Fibroblast of skin of left quadriceps (primary cell): ENCODE measurements around the gene PLEKHO2.
"Not testable (repeated sequence)": the region's sequence is repeated elsewhere in the genome, so short reads cannot be mapped to it uniquely, and the experiment has no call there.

Experiments
- DNase-seq, 2 experiments: peaks; one replicate each; pipeline ENCODE4 v3.0.0-alpha.2; 2013; ENCODE audit warnings: low read depth in 2 of 2

The PLEKHO2 gene

GRCh38 chr15:64841344-64842095 lies at the start of gene PLEKHO2:
PLEKHO2 (plus strand) TSS chr15:64841915; CDS start chr15:64842017, 102 bp downstream.
- peak; percentile 87 to 91 for DNase-seq

DNA sequence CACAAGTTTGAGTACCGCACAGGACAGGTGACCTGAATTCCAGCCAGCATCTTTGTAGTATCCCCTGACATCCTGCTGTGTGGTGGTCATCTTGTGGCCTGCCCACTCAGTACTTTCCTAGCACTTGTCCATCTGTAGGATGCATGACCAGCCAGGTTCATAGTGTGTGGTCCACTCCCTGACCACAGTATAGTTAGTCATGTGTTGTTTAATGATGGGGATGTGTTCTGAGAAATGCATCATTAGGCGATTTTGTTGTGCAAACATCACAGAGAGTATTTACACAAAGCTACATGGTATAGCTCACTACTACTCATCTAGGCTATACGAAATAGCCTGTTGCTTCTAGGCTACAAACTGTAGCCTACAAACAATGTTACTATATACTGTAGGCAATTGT lies 49.4 kb upstream of the PLEKHO2 start:
- DNase-seq = no peak

GRCh38 chr15:64795299-64795698 lies 46.4 kb upstream of the PLEKHO2 start:
- not testable (repeated sequence) for DNase-seq

GRCh38 chr15:64795921-64796320 lies 45.8 kb upstream of the PLEKHO2 start:
- DNase-seq = not testable (repeated sequence)

GRCh38 chr15:64798905-64799304 lies 42.8 kb upstream of the PLEKHO2 start:
- DNase-seq = not testable (repeated sequence)

GRCh38 chr15:64800476-64800875 lies 41.2 kb upstream of the PLEKHO2 start:
- DNase-seq = no peak

- DNase-seq = no peak
Observed at GRCh38 chr15:64803526-64803925, 38.2 kb upstream of the PLEKHO2 start.

- DNase-seq = no peak
Observed at GRCh38 chr15:64804619-64805018, 37.1 kb upstream of the PLEKHO2 start.

DNA sequence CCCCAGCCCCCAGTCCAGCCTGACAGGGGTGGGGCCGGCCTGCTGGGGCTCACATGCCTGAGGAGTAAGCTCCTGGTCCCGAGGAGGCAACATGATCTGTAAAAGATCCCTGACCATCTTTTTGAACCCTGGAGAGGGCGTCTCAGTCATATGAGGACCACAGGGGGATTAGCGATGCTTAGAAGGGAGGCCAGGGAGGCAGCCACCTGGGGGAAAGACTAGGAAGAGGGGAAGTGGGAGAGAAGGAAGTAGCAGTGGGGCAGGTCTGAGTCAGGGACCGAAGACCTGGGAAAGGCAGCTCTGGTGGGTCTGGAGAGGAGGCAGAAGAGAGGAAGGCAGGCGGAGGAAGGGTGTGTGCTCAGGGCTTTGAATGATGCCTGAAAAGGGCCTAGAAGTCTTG lies 35.2 kb upstream of the PLEKHO2 start:
- no peak for DNase-seq

DNA sequence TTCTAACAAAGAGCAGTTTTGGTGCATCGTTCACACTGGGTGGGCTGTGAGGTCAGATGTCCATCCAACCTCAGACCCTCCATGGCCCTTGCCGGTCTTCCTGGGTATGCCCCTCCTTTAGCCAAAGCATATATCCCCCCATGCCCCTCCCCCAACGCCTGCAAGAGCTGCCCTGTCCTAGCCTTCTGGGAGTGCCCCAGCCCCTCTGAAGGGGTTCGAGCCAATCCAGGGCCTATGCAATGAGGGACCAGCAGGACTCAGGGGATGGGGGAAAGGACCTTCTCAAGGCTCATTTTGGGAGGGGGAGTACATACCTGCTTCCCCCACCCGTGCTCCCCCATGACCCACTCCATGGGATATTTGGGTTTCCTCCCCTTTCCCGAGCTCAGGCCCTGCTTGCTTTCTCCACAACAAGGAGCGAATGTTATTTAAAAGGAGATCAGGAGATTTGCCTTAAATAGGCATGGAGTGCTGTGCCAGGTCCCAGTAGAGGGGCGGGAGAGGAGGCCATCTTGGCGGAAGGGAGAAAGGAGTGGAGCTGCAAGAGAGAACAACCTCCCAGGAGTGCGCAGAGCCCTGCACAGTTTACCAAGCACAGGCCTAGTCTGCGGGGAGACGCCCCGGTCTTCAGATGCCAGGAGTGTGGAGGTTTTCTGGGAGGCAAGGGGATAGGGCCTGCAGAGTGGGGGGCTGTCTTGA lies 34.5 kb upstream of the PLEKHO2 start:
- DNase-seq = no peak

GRCh38 chr15:64807751-64808222 lies 33.9 kb upstream of the PLEKHO2 start:
- DNase-seq = no peak

- DNase-seq = no peak
Observed at GRCh38 chr15:64808785-64809453, 32.8 kb upstream of the PLEKHO2 start.

- peak; percentile 33 to 35 for DNase-seq
Observed at GRCh38 chr15:64809649-64810496, 31.8 kb upstream of the PLEKHO2 start.

DNA sequence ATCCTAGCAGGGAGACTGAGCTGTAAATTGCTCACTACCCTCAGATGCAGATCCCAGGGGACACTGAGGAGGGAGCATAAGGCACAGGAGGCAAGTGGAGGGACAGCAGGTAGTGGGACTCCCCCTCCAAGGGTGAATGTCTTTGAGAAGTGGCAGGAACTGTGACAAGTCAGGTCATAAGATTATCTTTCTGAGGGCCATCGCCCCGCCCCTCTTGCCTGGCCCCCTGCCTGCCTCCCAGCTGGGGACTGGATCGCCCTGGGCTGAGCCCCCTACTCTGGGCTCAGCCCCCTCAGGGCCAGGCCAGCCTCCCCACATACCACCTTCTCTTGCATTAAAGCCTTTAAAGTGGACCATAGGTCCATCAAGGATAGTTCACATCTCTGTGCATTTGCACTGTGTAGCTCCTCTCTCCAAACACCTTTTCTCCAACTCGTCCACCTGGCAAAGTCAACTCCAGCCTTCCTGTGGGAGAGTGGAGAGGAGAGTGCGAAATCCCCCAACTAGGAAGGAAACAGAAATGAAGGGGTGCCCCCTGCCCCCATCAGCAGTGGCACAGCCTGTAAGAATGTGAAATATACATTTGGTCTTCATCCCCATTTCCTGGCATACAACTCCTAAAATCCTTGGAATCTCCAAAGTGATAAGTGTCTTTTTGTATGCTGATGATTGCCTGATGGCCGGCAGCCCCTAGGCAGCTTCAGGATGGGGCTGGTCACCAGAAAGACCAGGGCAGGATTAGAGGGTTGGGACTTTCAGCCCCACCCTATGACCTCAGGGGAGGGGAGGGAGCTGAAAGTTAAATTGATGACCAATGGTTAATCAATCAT lies 31.0 kb upstream of the PLEKHO2 start:
- no peak for DNase-seq

DNA sequence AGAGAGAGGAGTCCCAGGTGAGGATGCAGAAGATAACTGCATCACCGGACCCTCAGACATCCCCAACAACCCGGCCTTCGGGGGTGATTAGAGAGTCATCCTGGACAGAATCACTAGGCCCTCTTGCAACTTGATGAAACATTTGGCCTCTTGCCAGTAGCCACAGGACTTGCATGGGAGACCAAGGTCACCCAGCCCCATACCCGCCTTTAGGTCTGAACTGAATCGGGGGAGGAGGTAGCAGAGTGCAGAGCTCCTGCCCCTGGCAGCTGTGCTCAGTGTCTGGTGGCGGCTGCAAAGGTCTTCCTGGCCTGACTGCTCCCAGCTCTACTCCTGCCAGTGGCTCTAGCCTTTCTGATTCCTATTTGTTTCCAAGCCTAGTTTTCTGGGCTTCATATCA lies 28.6 kb upstream of the PLEKHO2 start:
- no peak for DNase-seq

GRCh38 chr15:64814283-64814682 lies 27.4 kb upstream of the PLEKHO2 start:
- not testable (repeated sequence) for DNase-seq

DNA sequence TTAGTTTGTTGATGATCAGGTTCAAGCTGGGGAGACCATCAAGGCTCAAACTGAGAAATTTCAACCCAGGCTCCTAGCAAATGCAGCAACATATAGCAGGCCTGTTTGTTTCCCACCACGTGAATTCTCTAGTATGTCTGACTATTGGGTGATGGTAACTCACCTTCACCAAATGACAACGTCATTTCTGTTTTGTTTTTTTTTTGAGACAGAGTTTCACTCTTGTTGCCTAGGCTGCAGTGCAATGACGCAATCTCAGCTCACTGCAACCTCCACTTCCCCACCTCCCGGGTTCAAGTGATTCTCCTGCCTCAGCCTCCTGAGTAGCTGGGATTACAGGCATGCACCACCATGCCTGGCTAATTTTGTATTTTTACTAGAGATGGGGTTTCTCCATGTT lies 26.8 kb upstream of the PLEKHO2 start:
- DNase-seq = not testable (repeated sequence)

GRCh38 chr15:64816452-64816851 lies 25.3 kb upstream of the PLEKHO2 start:
- DNase-seq = no peak

GRCh38 chr15:64824929-64825430 lies 16.7 kb upstream of the PLEKHO2 start:
- no peak for DNase-seq
